Spleen (tissue), 11 donors: ENCODE data around the gene PRKCH. TPM values are rescaled to one million over a fixed set of nuclear protein-coding genes. Genes with fewer than 3 reads are reported as not detected.

Experiments
- DNase-seq: peaks from one replicate; pipeline ENCODE4 v3.0.0-alpha.2; 2020
- H3K27ac ChIP-seq, 8 donors: fragments of 200-600 bp; sonication (generic) in 7 of 8; 1 replicate in 4 of 8; 2 replicates in 4 of 8; pipeline versions ENCODE4 v1.5.0 to v1.8.0; 2016 to 2021; ENCODE audit warnings: inconsistent platforms in 4 of 8, mild to moderate bottlenecking in 4 of 8, moderate library complexity in 1 of 8
- H3K27me3 ChIP-seq, 7 donors: fragments of 200-600 bp; sonication (generic) in 6 of 7; replicated peaks in 1 of 7; 1 replicate in 4 of 7; 2 replicates in 3 of 7; pipeline versions ENCODE4 v1.5.0 to v1.8.0; 2016 to 2021; ENCODE audit warnings: inconsistent platforms in 3 of 7, mild to moderate bottlenecking in 1 of 7
- H3K36me3 ChIP-seq, 6 donors: fragments of 200-600 bp; sonication (generic) in 5 of 6; 1 replicate in 4 of 6; 2 replicates in 2 of 6; pipeline versions ENCODE4 v1.5.0 to v1.8.0; 2016 to 2021; ENCODE audit warnings: inconsistent platforms in 2 of 6
- H3K4me1 ChIP-seq, 6 donors: fragments of 200-600 bp; sonication (generic) in 5 of 6; 1 replicate in 3 of 6; 2 replicates in 3 of 6; pipeline versions ENCODE4 v1.5.0 to v1.8.0; 2016 to 2021; ENCODE audit warnings: inconsistent platforms in 3 of 6
- H3K4me3 ChIP-seq, 8 donors: fragments of 200-600 bp; sonication (generic) in 7 of 8; 1 replicate in 4 of 8; 2 replicates in 4 of 8; pipeline versions ENCODE4 v1.5.0 to v1.8.0; 2016 to 2021; ENCODE audit warnings: inconsistent platforms in 4 of 8, mild to moderate bottlenecking in 4 of 8, moderate library complexity in 2 of 8
- H3K9me3 ChIP-seq, 8 donors: fragments of 200-600 bp; sonication (generic) in 7 of 8; 1 replicate in 4 of 8; 2 replicates in 4 of 8; pipeline versions ENCODE4 v1.5.0 to v1.8.0; 2016 to 2021; ENCODE audit warnings: inconsistent platforms in 4 of 8
- POLR2A ChIP-seq, 3 donors: fragments of 450-650 bp; IDR thresholded peaks; one replicate each; pipeline ENCODE4 v1.5.1; 2017; ENCODE audit warnings: antibody characterized with exemption in 3 of 3, mild to moderate bottlenecking in 1 of 3
- POLR2AphosphoS5 ChIP-seq, 3 donors: sonication (generic); formaldehyde crosslinking; IDR thresholded peaks; one replicate each; pipeline ENCODE4 v1.5.1; 2017; ENCODE audit warnings: antibody characterized with exemption in 3 of 3
- WGBS, 5 donors: extraction: QIAGEN DNeasy Blood & Tissue Kit in 3 of 5; methylation state at CpG; one replicate each; pipeline versions ENCODE4 v1.1.5 to v1.1.7; 2013 to 2018; 5-methylcytosine and 5-hydroxymethylcytosine counted together
- intact Hi-C: fragments of 100-400 bp; cut with DNase I; formaldehyde crosslinking; loops from one replicate; pipeline ENCODE4 v1.15.0; 2023; ENCODE audit warnings: low total_unique reads
- polyA plus RNA-seq, 3 donors: library from polyadenylated mRNA; stranded (reverse); fragments of 200-250 nt; gene quantifications; one replicate each; pipeline ENCODE4 v1.2.1, GENCODE V29; 2013
- total RNA-seq, 7 donors: library from RNA; depleted of rRNA in 3 of 7; stranded (reverse); fragments of >200 nt in 3 of 7; fragmentation: NEBNext Ultra II Directional in 4 of 7; extraction: Animal tissue kit (Norgen Biotek cat#: 25700) in 4 of 7; gene quantifications; one replicate each; pipeline versions ENCODE4 v1.1.0 to v1.2.1, GENCODE V29; 2016 to 2021
- TF ChIP-seq, protein P1 (sequence below), 11 experiments: fragments of 200-600 bp in 7 of 11; fragments of 450-650 bp in 4 of 11; sonication (generic) in 4 of 11; IDR thresholded peaks in 8 of 11; conservative IDR thresholded peaks in 3 of 11; 1 replicate in 7 of 11; 2 replicates in 4 of 11; pipeline versions ENCODE4 v1.4.0 to v1.8.0; 2016 to 2021; ENCODE audit warnings: antibody characterized with exemption in 11 of 11, inconsistent platforms in 4 of 11, mild to moderate bottlenecking in 1 of 11
- donor health status: healthy with polysubstance abuse.
- donor health status: DM: no; HTN: no; CAD: no; lungs with moderate emphysema.
- donor health status: DM: no; HTN: no; CAD: no.
- donor health status: Bipolar disorder and iron deficiency.
- donor health status: healthy.
- donor health status: DM: no; HTN: no; CAD: no.
- donor health status: DM: yes; HTN: yes; CAD: no.

Gene PRKCH
- total and polyA plus RNA-seq, 10 donors: 10.0 to 184 (median 105) TPM

DNA sequence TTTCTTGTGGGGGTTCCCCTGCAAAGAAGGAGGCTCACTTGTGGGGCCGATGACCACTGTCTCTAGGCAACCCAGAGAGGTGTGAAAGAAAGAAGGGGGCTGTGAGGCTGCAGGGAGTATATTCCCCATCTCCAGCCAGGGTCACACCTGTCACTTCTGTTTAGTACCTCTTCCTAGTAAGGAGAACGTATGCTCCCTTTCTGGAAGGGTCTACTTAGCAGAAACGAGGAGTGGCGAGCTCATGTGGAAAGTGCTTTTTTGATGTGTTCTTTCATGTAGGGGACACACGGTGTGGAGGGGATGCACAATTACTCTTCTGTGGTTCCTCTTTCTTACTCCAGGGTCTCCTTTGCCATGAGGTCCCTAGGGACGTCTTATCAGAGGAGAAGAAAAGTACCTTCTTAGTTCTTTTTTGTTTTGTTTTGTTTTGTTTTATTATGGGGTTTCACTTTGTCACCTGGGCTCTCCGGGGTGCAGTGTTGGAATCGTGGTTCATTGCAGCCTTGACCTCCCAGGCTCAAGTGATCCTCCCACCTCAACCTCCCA is 58.3 kb downstream of the PRKCH start:
- no peak overlapping the region for H3K4me3 ChIP-seq
- intact Hi-C loops: no loop called here
- H3K9me3 ChIP-seq: peaks cover 0 to 24% (median 22%) of the 10 kb centered on the region in 8 donors
- DNase-seq: no peak
- H3K4me1 ChIP-seq: peaks cover 1 to 86% (median 25%) of the 10 kb centered on the region in 6 donors
- no peaks in the 10 kb centered on the region for H3K27me3 ChIP-seq
- peak overlapping the region in 4 of 8 donors; percentile 33 to 86 (median 50) for H3K27ac ChIP-seq
- peaks cover 0 to 6% (median 0%) of the 10 kb centered on the region in 6 donors for H3K36me3 ChIP-seq
- TF ChIP-seq, protein P1, sequence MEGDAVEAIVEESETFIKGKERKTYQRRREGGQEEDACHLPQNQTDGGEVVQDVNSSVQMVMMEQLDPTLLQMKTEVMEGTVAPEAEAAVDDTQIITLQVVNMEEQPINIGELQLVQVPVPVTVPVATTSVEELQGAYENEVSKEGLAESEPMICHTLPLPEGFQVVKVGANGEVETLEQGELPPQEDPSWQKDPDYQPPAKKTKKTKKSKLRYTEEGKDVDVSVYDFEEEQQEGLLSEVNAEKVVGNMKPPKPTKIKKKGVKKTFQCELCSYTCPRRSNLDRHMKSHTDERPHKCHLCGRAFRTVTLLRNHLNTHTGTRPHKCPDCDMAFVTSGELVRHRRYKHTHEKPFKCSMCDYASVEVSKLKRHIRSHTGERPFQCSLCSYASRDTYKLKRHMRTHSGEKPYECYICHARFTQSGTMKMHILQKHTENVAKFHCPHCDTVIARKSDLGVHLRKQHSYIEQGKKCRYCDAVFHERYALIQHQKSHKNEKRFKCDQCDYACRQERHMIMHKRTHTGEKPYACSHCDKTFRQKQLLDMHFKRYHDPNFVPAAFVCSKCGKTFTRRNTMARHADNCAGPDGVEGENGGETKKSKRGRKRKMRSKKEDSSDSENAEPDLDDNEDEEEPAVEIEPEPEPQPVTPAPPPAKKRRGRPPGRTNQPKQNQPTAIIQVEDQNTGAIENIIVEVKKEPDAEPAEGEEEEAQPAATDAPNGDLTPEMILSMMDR (IDR thresholded peaks at IDR 0.05 in 8 of 11, conservative IDR thresholded peaks at IDR 0.05 in 3 of 11): no peak
- TF ChIP-seq POLR2A (IDR thresholded peaks at IDR 0.05) (no peak), POLR2AphosphoS5 (IDR thresholded peaks at IDR 0.05) (no peak)
- 56 to 68% (median 58%) methylated on average over 8 of the region's 8 CpGs for WGBS, 5 donors

DNA sequence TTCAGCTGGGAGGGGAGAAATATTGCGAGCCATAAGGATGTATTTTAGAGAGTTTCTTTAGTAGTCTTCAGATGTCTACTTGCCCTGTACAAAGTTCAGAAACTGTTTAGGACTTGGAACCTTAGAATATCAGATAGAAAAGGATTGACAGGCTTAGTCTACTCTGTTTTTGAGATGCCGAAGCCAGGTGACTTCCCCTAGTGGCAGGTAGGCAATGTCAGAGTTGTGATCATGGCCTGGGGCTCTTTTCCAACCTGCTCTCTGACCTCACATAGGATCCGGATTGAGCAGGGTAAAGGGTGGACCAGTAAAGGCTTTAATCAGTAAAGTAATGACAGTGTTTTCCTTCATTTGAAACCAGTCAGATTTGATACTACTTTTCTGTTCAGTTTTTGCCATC is 59.6 kb downstream of the PRKCH start:
- DNase-seq: no peak
- no peaks in the 10 kb centered on the region for H3K36me3 ChIP-seq
- intact Hi-C loops: no loop called here
- peaks cover 3 to 92% (median 30%) of the 10 kb centered on the region in 6 donors for H3K4me1 ChIP-seq
- no peak overlapping the region for H3K4me3 ChIP-seq
- WGBS, 5 donors: 74 to 93% (median 85%) methylated on average over 3 of the region's 3 CpGs
- peak overlapping the region in 4 of 8 donors; percentile 26 to 86 (median 68) for H3K27ac ChIP-seq
- H3K27me3 ChIP-seq: no peaks in the 10 kb centered on the region
- H3K9me3 ChIP-seq: peaks cover 0 to 11% (median 10%) of the 10 kb centered on the region in 8 donors
- TF ChIP-seq, protein P1 (IDR thresholded peaks at IDR 0.05 in 8 of 11, conservative IDR thresholded peaks at IDR 0.05 in 3 of 11): no peak
- TF ChIP-seq POLR2A (IDR thresholded peaks at IDR 0.05): no peak
- no peak for TF ChIP-seq POLR2AphosphoS5 (IDR thresholded peaks at IDR 0.05)

DNA sequence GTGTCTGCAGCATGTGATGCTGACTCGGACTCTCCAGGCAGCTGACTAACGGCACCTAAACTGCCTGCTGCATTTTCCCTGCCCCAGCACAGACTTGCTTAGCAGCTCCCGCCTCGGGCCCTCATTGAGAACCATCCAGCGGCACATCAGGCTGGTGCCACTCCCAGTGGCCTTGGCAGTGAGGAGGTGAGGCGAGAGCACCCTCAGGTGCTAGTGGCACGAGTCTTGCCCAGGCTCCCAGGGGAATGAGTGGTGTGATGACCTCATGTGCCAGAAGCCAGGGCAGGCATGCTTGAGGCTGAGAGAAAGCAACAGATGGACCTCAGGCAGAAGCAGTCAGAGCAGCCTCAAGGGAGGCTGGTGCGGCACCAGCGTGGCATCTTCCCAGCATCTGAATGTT is 60.2 kb downstream of the PRKCH start:
- Histone ChIP-seq H3K27me3 (no peaks in the 10 kb centered on the region), H3K4me1 (peaks cover 3 to 96% (median 33%) of the 10 kb centered on the region in 6 donors), H3K9me3 (peaks cover 0 to 7% (median 4%) of the 10 kb centered on the region in 8 donors), H3K36me3 (no peaks in the 10 kb centered on the region), H3K27ac (peak overlapping the region in 6 of 8 donors; percentile 26 to 86 (median 52)), H3K4me3 (no peak overlapping the region)
- DNase-seq: peak; percentile 73
- TF ChIP-seq, protein P1 (IDR thresholded peaks at IDR 0.05 in 8 of 11, conservative IDR thresholded peaks at IDR 0.05 in 3 of 11): no peak
- TF ChIP-seq POLR2A (IDR thresholded peaks at IDR 0.05): no peak
- peak in 2 of 3 donors; percentile 24 to 37 for TF ChIP-seq POLR2AphosphoS5 (IDR thresholded peaks at IDR 0.05)
- 86 to 91% (median 88%) methylated on average over 7 to 9 of the region's 9 CpGs for WGBS, 5 donors
- intact Hi-C loops: no loop called here

DNA sequence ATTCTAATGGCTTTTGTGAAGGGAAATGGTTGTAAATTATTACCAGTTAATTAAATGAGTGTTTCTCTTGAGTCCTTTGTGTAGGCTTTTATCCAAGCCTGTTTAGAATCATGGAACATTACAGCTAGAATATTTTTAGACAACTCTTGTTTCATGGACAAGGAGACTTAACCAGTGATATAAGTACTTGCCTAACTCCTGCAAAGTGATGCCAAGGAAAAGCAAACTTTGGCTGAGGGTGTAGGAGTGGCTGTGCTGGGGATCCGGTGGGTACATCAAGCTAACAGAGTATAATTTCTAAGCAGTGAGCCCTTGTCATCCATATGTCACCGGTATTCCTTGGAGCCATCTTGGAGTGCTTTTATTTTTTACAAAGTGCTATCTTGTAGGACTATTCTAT is 61.5 kb downstream of the PRKCH start:
- Histone ChIP-seq H3K4me1 (peaks cover 6 to 100% (median 39%) of the 10 kb centered on the region in 6 donors), H3K4me3 (no peak overlapping the region), H3K9me3 (no peaks in the 10 kb centered on the region), H3K27me3 (no peaks in the 10 kb centered on the region), H3K36me3 (no peaks in the 10 kb centered on the region), H3K27ac (peak overlapping the region in 5 of 8 donors; percentile 7 to 86 (median 76))
- intact Hi-C loops: no loop called here
- TF ChIP-seq, protein P1 (IDR thresholded peaks at IDR 0.05 in 8 of 11, conservative IDR thresholded peaks at IDR 0.05 in 3 of 11): no peak
- TF ChIP-seq POLR2AphosphoS5 (IDR thresholded peaks at IDR 0.05) (no peak), POLR2A (IDR thresholded peaks at IDR 0.05) (no peak)
- WGBS, 5 donors: 86 to 94% (median 89%) methylated on average over 2 of the region's 2 CpGs
- no peak for DNase-seq
